ENCODE data around the gene FFAR3. TPM values are rescaled to one million over a fixed set of nuclear protein-coding genes. Genes with fewer than 3 reads are reported as not detected.

The FFAR3 gene
- total and polyA plus RNA-seq, 9 of the 15 experiments (the other 6 are each of a cell fraction or from before 2014, with no cell fraction given), result not detected

DNA sequence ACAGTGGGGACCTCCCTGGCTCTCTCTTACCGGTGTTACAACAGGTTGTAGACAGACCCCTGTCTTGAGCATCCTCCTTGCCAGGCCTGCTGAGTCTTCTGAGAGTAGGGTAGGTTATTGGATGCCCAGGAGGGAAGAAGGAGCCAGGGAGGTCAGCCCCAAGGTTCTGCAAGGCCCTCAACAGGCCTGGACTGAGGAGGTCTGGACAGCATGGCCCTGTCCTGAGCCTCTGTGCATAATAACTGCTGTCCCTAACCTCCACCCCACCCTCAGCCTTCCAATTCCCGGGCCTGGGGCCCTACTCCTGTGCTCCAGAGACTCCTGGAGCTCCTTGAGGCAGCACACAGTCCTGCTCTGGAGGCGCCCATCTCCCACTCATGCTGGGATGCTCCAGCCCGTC, 28.9 kb upstream of the FFAR3 start:
- no TSS peak for BruUV-seq (replicated peaks)
- ChIA-PET POLR2A (interaction anchor here (0.6 to 0.7 kb wide), 3 partner anchors 32 to 225 kb away, joined by 3 read pairs; no protein-coding TSS in a partner anchor), CTCF (ENCODE audit: low intra/inter-chr PET ratio) (no interaction called here)
- H3K27ac ChIP-seq (ENCODE audit: extremely low read depth, low read depth, low read length), result no peak overlapping the region
- H3K4me1 ChIP-seq (replicated peaks in 1 of 2; ENCODE audit: control insufficient read depth in 2 of 2, insufficient read depth in 2 of 2, low read length in 2 of 2), result peaks cover 2 to 12% of the 10 kb centered on the region in 2 experiments; a peak in 4 of 5 replicates
- H3K9me1 ChIP-seq (ENCODE audit: control insufficient read depth, insufficient read depth, low read length), result no peaks in the 10 kb centered on the region
- H3K79me2 ChIP-seq (ENCODE audit: control insufficient read depth, insufficient read depth, low read length), result no peaks in the 10 kb centered on the region
- DNase-seq (ENCODE audit: extremely low read depth in 1 of 4, low spot score in 3 of 4) (no peak), FAIRE-seq (no peak), ATAC-seq (no peak)
- H3K9me3 ChIP-seq (replicated peaks; ENCODE audit: control insufficient read depth, insufficient read depth, low read depth, low read length), result no peaks in the 10 kb centered on the region
- no peak overlapping the region for H3K4me2 ChIP-seq (ENCODE audit: insufficient read depth, low read length)
- H3K9ac ChIP-seq (ENCODE audit: insufficient read depth in 1 of 2, low read depth in 2 of 2, low read length in 2 of 2), result no peak overlapping the region
- 41% methylated on average over 4 of the region's 4 CpGs for WGBS (ENCODE audit: insufficient coverage, low coverage, missing lambda C conversion rate)
- H4K20me1 ChIP-seq (replicated peaks; ENCODE audit: control insufficient read depth, insufficient read depth, low read length), result no peaks in the 10 kb centered on the region
- no peaks in the 10 kb centered on the region for H3K27me3 ChIP-seq (ENCODE audit: control insufficient read depth in 2 of 2, insufficient read depth in 2 of 2, low read length in 2 of 2)
- in situ Hi-C loops (cut with MboI) (no loop called here), intact Hi-C loops (cut with micrococcal nuclease) (no loop called here)
- no peak overlapping the region for H2AFZ ChIP-seq (ENCODE audit: low read depth, low read length)
- no peaks in the 10 kb centered on the region for H3K36me3 ChIP-seq (ENCODE audit: control insufficient read depth, insufficient read depth, low read length)
- no peak for TF ChIP-seq ZNF3 (CRISPR knock-in tag; IDR thresholded peaks at IDR 0.05)
- TF ChIP-seq ZNF699 (CRISPR knock-in tag; IDR thresholded peaks at IDR 0.05; ENCODE audit: insufficient replicate concordance), result no peak
- TF ChIP-seq CBX1 (IDR thresholded peaks at IDR 0.05; ENCODE audit: low read depth), result no peak
- no peak for TF ChIP-seq LCOR (CRISPR knock-in tag; IDR thresholded peaks at IDR 0.05)
- TF ChIP-seq, protein P1, sequence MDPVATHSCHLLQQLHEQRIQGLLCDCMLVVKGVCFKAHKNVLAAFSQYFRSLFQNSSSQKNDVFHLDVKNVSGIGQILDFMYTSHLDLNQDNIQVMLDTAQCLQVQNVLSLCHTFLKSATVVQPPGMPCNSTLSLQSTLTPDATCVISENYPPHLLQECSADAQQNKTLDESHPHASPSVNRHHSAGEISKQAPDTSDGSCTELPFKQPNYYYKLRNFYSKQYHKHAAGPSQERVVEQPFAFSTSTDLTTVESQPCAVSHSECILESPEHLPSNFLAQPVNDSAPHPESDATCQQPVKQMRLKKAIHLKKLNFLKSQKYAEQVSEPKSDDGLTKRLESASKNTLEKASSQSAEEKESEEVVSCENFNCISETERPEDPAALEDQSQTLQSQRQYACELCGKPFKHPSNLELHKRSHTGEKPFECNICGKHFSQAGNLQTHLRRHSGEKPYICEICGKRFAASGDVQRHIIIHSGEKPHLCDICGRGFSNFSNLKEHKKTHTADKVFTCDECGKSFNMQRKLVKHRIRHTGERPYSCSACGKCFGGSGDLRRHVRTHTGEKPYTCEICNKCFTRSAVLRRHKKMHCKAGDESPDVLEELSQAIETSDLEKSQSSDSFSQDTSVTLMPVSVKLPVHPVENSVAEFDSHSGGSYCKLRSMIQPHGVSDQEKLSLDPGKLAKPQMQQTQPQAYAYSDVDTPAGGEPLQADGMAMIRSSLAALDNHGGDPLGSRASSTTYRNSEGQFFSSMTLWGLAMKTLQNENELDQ (CRISPR knock-in tag; IDR thresholded peaks at IDR 0.05; ENCODE audit: borderline replicate concordance), result no peak
- TF ChIP-seq, protein P2, sequence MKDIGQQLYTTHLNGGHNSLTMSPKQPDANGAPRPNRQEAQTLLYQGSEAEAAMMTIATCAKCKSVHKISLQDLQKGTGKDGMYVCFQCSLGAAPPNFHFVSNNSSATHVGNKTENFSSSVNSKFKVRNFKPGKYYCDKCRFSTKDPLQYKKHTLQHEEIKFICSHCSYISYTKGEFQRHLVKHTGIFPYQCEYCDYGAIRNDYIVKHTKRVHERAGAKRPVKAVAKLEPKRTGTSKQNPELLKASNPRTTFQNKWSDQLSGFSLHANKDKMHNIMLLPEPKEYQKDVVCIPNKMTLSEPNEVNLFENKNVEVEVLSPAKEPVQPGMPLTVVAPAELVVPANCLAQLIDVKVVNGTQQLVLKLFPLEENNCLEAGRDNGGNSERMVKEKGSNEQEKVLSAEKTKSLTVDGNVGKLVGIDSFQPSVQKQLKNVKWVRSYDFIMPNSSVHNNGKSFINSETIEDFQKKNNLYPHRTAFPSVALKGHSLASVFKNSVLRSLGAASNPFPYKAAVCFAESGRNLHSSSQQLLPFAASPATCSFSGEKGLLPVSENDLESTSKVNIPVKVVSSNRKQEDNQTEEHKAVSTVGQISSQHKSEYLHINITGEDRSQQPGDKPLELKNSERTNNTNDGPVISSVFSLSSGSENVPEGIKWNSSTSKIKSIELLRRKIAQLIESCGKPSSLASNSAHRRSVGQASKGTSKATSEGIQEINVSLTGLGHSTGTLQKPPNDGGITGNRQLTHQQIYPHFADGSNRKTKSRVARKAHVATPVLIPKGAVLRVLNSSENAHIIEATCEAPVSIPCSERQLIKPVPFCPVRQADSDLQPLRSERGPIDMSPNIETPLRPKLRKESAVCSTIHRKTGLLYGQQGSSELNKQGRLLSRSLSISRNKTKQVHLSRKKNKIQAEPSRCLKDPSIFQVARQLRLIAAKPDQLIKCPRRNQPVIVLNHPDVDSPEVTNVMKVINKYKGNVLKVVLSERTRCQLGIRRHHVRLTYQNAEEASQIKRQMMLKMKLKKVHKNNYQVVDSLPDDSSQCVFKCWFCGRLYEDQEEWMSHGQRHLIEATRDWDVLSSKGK (CRISPR knock-in tag; IDR thresholded peaks at IDR 0.05), result no peak
- TF ChIP-seq SOX6 (IDR thresholded peaks at IDR 0.05), result no peak
- TF ChIP-seq HOXB6 (CRISPR knock-in tag; IDR thresholded peaks at IDR 0.05; ENCODE audit: borderline replicate concordance), result no peak
- TF ChIP-seq BACH1 (tag; IDR thresholded peaks at IDR 0.05), result no peak
- no peak for TF ChIP-seq ILK (tag; IDR thresholded peaks at IDR 0.05; ENCODE audit: borderline replicate concordance, low read depth)
- TF ChIP-seq BCOR (IDR thresholded peaks at IDR 0.05), result no peak
- TF ChIP-seq ZFP1 (CRISPR knock-in tag; IDR thresholded peaks at IDR 0.05), result no peak
- no peak overlapping the region for H3K4me3 ChIP-seq
